HG03135 (cell line): ENCODE data around the gene CASP3.
"Not testable (repeated sequence)": the region's sequence is repeated elsewhere in the genome, so short reads cannot be mapped to it uniquely, and the experiment has no call there.

Experiments
- ATAC-seq: cut with Tn5 transposase; IDR thresholded peaks from one replicate; pipeline ENCODE4 v1.9.1; 2021; ENCODE audit warnings: mild to moderate bottlenecking, moderate library complexity; ENCODE audit not compliant: unreplicated experiment

CASP3 gene

GRCh38 chr4:184636897-184637296, 12.3 kb downstream of the CASP3 start:
- ATAC-seq: no peak

- no peak for ATAC-seq
These were observed 13.1 kb downstream of the CASP3 start for GRCh38 chr4:184636144-184636543.

- no peak for ATAC-seq
These were observed 13.9 kb downstream of the CASP3 start for GRCh38 chr4:184635381-184635780.

- no peak for ATAC-seq
These were observed 16.4 kb downstream of the CASP3 start for GRCh38 chr4:184632842-184633241.

GRCh38 chr4:184628103-184628502, 21.1 kb downstream of the CASP3 start:
- no peak for ATAC-seq

- not testable (repeated sequence) for ATAC-seq
These were observed 23.3 kb downstream of the CASP3 start for GRCh38 chr4:184625783-184626596.

GRCh38 chr4:184624972-184625554, 24.2 kb downstream of the CASP3 start:
- ATAC-seq: no peak

- ATAC-seq: not testable (repeated sequence)
These were observed 24.7 kb downstream of the CASP3 start for GRCh38 chr4:184624504-184624903.

- no peak for ATAC-seq
These were observed 27.7 kb downstream of the CASP3 start for GRCh38 chr4:184621518-184621917.

- no peak for ATAC-seq
These were observed 28.9 kb downstream of the CASP3 start for GRCh38 chr4:184620212-184620867.

- no peak for ATAC-seq
These were observed 31.5 kb downstream of the CASP3 start for GRCh38 chr4:184617600-184618196.

- peak; percentile 78 for ATAC-seq
These were observed 32.4 kb downstream of the CASP3 start for GRCh38 chr4:184616633-184617551.

GRCh38 chr4:184616168-184616567, 33.1 kb downstream of the CASP3 start:
- not testable (repeated sequence) for ATAC-seq

GRCh38 chr4:184614509-184614908, 34.7 kb downstream of the CASP3 start:
- ATAC-seq: no peak

GRCh38 chr4:184613405-184613804, 35.8 kb downstream of the CASP3 start:
- no peak for ATAC-seq

- ATAC-seq: no peak
These were observed 37.2 kb downstream of the CASP3 start for GRCh38 chr4:184612074-184612473.

GRCh38 chr4:184607429-184607828, 41.8 kb downstream of the CASP3 start:
- ATAC-seq: not testable (repeated sequence)

- ATAC-seq: not testable (repeated sequence)
These were observed 46.4 kb downstream of the CASP3 start for GRCh38 chr4:184602857-184603256.

- not testable (repeated sequence) for ATAC-seq
These were observed 48.3 kb downstream of the CASP3 start for GRCh38 chr4:184600982-184601381.

GRCh38 chr4:184599492-184600135, 49.6 kb downstream of the CASP3 start:
- ATAC-seq: no peak
